Fibroblast of lung (primary cell): ENCODE results near the gene BTAF1.

ENCODE experiments used
- CTCF ChIP-seq, 2 donors: IDR thresholded peaks in 1 of 2; conservative IDR thresholded peaks in 1 of 2; 1 replicate in 1 of 2; 2 replicates in 1 of 2; pipeline ENCODE4 v1.5.1; 2011 to 2012; ENCODE audit warnings: low read length in 2 of 2, control low read depth in 1 of 2, inconsistent platforms in 1 of 2, low read depth in 1 of 2, mild to moderate bottlenecking in 1 of 2
- EZH2 ChIP-seq: IDR thresholded peaks from 2 replicates; pipeline ENCODE4 v1.5.1; 2012; ENCODE audit warnings: low read length, control low read depth, mild to moderate bottlenecking; ENCODE audit errors: missing control alignments

- TF ChIP-seq CTCF (conservative IDR thresholded peaks at IDR 0.05 in 1 of 2, IDR thresholded peaks at IDR 0.05 in 1 of 2; ENCODE audit: low read depth in 1 of 2, low read length in 2 of 2) = no peak
- TF ChIP-seq EZH2 = no peak
Measured at GRCh38 chr10:92027141-92027540, 103.6 kb downstream of the BTAF1 start.
